Measurements from ENCODE around the gene JAG2.

Gene JAG2

GRCh38 chr14:105151084-105151837 is 17.3 kb downstream of the JAG2 start:
- no peak for DNase-seq (ENCODE audit: low read depth in 2 of 2)

- DNase-seq (ENCODE audit: low read depth in 2 of 2): no peak
Measured at GRCh38 chr14:105150368-105151083, 18.1 kb downstream of the JAG2 start.

DNA sequence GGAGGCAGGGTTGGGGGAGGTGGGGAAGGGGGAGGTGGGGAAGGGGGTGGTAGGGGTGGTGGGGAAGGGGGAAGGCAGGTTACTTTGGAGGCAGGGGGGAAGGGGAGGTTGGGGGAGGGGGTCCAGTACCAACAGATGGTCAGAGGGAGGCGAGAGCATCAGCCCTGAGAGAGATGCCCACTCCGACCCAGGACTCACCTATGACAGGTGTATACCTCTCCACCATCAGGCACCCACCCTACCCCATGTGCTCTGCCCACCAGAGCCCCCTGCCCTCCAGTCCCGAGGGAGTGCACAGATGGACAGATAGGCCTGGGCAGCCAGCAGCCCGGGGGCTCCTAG is 18.6 kb downstream of the JAG2 start:
- no peak for DNase-seq (ENCODE audit: low read depth in 2 of 2)

GRCh38 chr14:105149146-105149781 is 19.3 kb downstream of the JAG2 start:
- DNase-seq (ENCODE audit: low read depth in 2 of 2): no peak

DNA sequence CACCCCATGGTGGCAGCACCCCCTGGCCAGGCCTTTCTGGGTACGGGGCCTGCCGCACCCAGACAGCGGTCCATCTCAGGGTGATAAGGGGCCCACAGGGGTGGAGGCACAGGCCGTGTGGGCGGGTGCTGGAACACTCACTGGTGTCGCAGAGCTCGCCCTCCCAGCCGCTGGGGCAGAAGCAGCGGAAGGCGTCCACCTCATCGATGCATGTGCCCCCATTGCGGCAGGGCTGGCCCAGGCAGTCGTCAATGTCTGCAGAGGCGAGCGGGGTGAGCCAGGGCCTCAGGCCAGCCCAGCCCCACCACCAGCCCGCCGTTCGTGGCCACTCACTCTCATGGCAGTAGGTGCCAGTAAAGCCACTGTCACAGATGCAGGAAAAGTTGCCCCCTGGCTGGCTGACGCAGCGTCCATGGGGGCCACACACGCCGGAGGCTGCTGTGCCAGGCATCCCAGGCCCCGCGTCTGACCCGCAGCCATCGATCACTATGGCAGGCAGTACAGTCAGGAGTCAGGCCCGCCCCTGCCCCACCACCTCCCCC is 19.9 kb downstream of the JAG2 start:
- no peak for DNase-seq (ENCODE audit: low read depth in 2 of 2)

DNA sequence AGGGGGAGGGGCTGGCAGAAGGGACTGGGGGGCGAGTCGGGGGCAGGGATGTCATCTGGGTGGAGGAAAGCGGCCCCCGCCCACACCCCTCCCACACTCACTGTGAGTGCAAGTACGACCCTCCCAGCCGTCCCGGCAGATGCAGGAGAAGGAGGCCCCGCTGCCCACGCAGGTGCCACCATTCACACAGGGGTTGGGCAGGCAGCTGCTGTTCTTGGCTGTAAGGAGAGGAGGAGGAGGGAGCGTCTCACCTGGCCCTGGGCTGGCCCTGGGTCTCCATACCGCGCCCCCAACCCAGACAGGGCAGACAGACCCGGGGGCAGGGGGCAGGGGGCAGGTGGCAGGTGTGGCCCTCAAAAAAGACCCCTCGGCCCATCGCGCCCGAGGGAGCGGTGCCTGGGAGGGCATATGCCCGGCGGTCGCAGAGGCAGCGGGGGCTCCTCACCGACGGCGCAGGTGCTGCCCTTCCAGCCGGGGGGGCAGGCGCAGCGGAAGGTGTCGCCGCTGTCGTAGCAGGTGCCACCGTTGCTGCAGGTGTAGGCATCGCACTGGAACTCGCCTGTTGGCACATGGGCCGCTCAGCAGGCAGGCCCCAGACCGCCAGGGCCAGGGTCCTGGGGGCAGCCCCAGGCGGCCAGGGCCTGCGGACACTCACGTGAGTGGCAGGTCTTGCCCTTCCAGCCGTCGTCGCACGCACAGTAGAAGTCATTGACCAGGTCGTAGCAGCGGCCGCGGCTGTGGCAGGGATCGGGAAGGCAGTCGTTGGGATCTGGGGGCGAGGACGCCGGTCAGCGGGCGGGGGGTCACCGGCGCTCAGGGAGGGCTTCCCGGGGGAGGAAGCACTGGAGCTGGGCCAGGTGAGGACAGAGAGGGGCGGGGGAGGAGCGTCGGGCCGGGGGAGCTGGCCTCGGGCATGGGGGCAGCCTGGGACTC is 20.6 kb downstream of the JAG2 start:
- no peak for DNase-seq (ENCODE audit: low read depth in 2 of 2)

DNA sequence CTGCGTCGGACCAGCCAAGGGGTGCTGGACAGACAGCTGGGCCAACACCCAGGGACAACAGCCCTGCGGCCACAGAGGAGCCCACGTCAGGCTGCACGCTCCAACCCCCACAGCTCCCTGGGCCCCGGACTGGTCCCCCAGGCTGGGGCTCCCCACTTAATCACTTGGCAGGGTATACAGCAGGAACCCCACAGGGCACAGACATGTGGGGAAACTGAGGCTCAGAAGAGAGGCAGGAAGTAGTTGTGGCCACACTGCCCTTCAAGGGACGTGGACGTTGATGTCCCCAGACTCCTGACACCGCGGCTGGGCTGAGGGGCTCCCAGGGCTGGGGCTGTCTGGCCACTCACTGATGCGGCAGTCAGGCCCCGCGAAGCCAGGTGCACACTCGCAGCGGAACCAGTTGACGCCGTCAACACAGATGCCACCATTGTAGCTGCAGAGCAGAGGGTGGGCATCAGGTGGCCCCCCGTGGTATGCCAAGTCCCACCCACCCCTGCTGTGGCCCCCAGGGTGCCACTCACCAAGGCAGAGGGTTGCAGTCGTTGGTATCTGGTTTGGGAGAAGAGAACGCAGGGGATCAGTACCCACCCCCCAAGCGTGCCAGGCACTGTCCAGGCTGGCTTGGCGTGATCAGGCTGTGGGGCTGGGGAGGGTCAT is 21.5 kb downstream of the JAG2 start:
- no peak for DNase-seq (ENCODE audit: low read depth in 2 of 2)

DNA sequence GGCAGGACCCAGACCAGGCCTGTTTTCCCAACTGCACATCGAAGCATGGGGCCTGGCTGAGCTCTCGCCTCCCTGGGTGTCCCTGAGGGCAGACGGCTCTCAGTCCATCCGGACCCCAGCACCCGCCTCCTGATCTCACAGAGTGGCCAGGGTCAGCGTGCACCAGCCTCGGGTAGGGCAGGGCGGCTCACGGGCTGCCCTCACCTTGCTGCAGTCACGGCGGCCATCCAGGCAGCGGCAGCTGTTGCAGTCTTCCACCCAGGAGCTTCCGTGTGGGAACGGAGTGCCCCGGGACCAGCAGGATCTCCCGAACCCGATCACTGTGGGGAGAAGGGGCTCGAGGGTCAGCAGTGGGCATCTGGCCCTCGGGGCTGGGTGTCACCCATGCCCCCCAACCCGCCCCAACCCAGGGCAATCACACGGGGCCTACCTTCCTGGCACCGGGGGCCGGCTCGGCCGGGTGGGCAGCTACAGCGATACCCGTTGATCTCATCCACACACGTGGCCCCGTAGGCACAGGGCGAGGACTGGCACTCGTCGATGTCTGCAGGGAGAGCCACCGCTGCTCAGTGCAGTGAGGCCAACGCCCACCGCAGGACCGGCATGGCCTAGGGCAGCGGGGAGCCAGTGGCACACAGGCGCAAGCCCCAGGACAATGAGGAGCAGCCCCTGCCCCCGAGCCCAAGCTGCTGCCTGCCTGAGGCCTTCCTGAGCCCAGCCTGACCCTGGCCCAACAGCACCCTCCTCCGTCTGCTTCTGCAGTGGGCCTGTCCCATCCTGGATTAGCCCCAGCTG is 22.2 kb downstream of the JAG2 start:
- no peak for DNase-seq (ENCODE audit: low read depth in 2 of 2)

- no peak for DNase-seq (ENCODE audit: low read depth in 2 of 2)
Measured at GRCh38 chr14:105145381-105146180, 23.0 kb downstream of the JAG2 start.

GRCh38 chr14:105144666-105145380 is 23.8 kb downstream of the JAG2 start:
- DNase-seq (ENCODE audit: low read depth in 2 of 2): no peak

- no peak for DNase-seq (ENCODE audit: low read depth in 2 of 2)
Measured at GRCh38 chr14:105144026-105144665, 24.4 kb downstream of the JAG2 start.

GRCh38 chr14:105143451-105144025 is 25.0 kb downstream of the JAG2 start:
- no peak for DNase-seq (ENCODE audit: low read depth in 2 of 2)

DNA sequence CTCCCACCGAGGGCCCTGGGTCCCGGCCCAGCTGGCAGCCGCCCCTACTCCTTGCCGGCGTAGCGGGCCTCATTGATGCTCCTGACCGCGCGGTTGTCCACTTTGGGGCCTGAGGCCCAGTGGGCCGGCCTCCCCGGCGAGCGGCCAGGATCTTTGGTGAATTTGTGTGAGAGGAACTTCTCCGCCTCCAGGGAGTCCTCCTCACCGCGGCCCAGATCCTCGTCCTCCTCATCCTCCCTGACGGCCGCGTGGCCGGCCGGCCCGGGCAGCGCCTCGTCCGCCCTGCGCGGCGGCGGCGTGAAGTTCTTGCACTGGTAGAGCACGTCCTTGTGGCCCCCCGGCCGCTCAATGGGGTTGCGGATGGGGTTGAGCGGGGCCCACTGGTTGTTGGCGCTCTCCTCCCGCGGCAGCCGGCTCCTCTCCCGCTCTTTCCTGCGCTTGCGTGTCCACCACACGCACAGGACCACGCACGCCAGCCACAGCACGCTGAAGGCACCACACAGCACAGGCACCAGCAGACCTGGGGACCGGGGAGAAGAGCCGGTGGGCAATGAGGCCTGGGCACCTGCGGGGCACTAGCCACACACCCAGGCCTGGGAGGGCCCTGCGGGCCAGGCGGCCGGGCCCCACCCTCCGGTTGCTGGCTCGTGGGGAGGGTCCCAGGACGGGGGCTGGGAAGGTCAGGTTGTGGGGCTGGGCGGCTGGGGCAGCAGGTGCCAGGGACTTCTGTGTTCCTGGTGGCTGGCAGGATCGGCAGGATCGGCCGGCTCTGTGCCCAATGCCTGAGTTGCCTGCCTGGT is 25.7 kb downstream of the JAG2 start:
- no peak for DNase-seq (ENCODE audit: low read depth in 2 of 2)

DNA sequence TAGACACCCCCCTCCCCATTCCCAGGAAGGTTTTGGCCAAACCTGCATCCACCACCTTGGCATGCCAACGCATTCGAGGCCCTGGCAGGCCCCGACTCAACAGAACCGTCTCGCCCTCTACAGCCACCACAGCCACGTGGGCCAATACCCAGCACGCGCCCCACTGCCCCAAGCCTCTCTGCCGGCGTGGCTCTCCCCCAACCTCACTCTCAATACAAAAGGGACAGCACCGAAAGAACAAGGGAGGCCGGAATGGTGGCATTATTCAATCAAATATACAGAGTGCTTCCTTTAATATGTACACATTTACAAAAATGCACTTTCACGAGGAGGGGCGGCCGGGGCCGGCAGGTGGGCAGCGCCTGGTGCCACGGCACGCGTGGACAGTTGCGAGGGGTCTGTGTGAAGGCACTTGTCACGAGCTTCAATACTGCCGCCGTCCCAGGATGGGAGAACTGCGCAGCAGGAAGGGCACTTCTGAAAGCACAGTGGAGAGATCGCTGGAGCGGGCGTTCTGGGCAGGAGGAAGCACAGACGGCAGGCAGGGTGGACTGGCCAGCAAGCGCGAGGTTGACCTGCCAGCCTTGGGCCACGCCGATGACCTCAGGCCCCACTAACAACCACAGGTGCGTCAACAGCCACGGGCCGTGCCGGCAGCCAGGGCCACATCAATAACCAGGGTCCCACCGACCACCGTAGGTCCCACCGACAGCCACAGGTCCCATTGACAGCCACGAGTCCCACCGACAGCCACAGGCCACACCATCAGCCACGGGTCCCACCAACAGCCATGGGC is 26.9 kb downstream of the JAG2 start:
- no peak for DNase-seq (ENCODE audit: low read depth in 2 of 2)

- no peak for DNase-seq (ENCODE audit: low read depth in 2 of 2)
Measured at GRCh38 chr14:105141026-105141425, 27.6 kb downstream of the JAG2 start.

DNA sequence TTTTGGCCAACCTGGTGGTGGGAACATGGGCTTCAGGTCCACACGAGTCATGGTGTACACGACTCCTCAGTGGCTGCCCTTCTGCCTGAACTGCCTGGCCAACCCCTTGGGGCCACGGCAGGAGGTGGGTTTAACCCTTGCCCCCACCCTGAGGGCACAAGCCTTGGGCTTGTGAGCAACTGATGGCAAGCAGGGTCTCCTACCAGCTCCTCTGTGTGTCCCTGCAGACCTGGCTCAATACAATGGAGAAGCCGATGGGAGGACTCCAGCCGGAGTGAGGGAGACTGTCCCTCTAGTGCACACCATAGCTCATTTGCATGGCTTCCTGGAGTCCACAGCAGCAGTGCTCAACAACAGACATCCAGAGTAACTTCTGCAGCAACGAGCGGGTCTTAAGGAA is 28.0 kb downstream of the JAG2 start:
- no peak for DNase-seq (ENCODE audit: low read depth in 2 of 2)
